Hepatocyte (in vitro differentiated cells): ENCODE data around the gene PRDM13. TPM values are rescaled to one million over a fixed set of nuclear protein-coding genes. Genes with fewer than 3 reads are reported as not detected.
"Not testable (repeated sequence)": the region's sequence is repeated elsewhere in the genome, so short reads cannot be mapped to it uniquely, and the experiment has no call there.

ENCODE experiments used
- DNase-seq: peaks from one replicate; pipeline ENCODE4 v3.0.0-alpha.2; 2016; ENCODE audit warnings: low spot score
- H2AFZ ChIP-seq: fragments of 200-600 bp; sonication (generic); 2 replicates; pipeline ENCODE4 v1.6.0; 2016; ENCODE audit warnings: antibody characterized with exemption, mild to moderate bottlenecking
- H3K27ac ChIP-seq: fragments of 200-600 bp; sonication (generic); 2 replicates; pipeline ENCODE4 v1.5.1; 2016; ENCODE audit warnings: mild to moderate bottlenecking
- H3K27me3 ChIP-seq: fragments of 200-600 bp; sonication (generic); 2 replicates; pipeline ENCODE4 v1.6.1; 2016
- H3K36me3 ChIP-seq: fragments of 200-600 bp; sonication (generic); replicated peaks from 2 replicates; pipeline ENCODE4 v1.5.1; 2016; ENCODE audit warnings: low read depth; ENCODE audit not compliant: insufficient read depth
- H3K4me1 ChIP-seq: fragments of 200-600 bp; sonication (generic); 2 replicates; pipeline ENCODE4 v1.5.1; 2016; ENCODE audit warnings: mild to moderate bottlenecking, moderate library complexity; ENCODE audit not compliant: insufficient read depth
- H3K4me2 ChIP-seq: fragments of 200-600 bp; sonication (generic); 2 replicates; pipeline ENCODE4 v1.6.0; 2016
- H3K4me3 ChIP-seq: fragments of 200-600 bp; sonication (generic); 2 replicates; pipeline ENCODE4 v1.5.1; 2016; ENCODE audit warnings: mild to moderate bottlenecking
- H3K79me2 ChIP-seq: fragments of 200-600 bp; sonication (generic); 2 replicates; pipeline ENCODE4 v1.6.0; 2017; ENCODE audit warnings: mild to moderate bottlenecking
- H3K9me2 ChIP-seq: fragments of 200-600 bp; sonication (generic); replicated peaks from 2 replicates; pipeline ENCODE4 v1.6.0; 2017; ENCODE audit warnings: mild to moderate bottlenecking; ENCODE audit not compliant: insufficient read depth
- H3K9me3 ChIP-seq: fragments of 200-600 bp; sonication (generic); 2 replicates; pipeline ENCODE4 v1.5.1; 2016; ENCODE audit warnings: low read depth, mild to moderate bottlenecking
- H4K20me1 ChIP-seq: fragments of 200-600 bp; sonication (generic); 2 replicates; pipeline ENCODE4 v1.6.0; 2016; ENCODE audit warnings: mild to moderate bottlenecking; ENCODE audit not compliant: insufficient read depth, poor library complexity, severe bottlenecking
- CTCF ChIP-seq: fragments of 200-600 bp; sonication (generic); IDR thresholded peaks from 2 replicates; pipeline ENCODE4 v1.5.1; 2016; ENCODE audit warnings: antibody characterized with exemption, mild to moderate bottlenecking; ENCODE audit not compliant: poor library complexity
- EZH2 ChIP-seq: fragments of 200-600 bp; sonication (generic); IDR thresholded peaks from 2 replicates; pipeline ENCODE4 v1.6.1; 2016; ENCODE audit warnings: antibody characterized with exemption, mild to moderate bottlenecking, borderline replicate concordance
- EZH2phosphoT487 ChIP-seq: fragments of 200-600 bp; sonication (generic); IDR thresholded peaks from one replicate; pipeline ENCODE4 v1.6.1; 2018; ENCODE audit warnings: antibody characterized with exemption, mild to moderate bottlenecking, low read depth, moderate library complexity; ENCODE audit not compliant: unreplicated experiment, severe bottlenecking
- WGBS: methylation state at CpG from one replicate; pipeline ENCODE4 v1.1.6; 2016; ENCODE audit warnings: low lambda C conversion rate; ENCODE audit errors: missing lambda C conversion rate; 5-methylcytosine and 5-hydroxymethylcytosine counted together
- polyA plus RNA-seq: library from polyadenylated mRNA; unstranded; fragments of >200 nt; fragmentation: Nextera tagmentation; extraction: Ambion mirVana; gene quantifications from 2 replicates; pipeline ENCODE4 v1.2.1, GENCODE V29; 2016
- total RNA-seq: library from RNA; depleted of rRNA; stranded (reverse); fragments of >200 nt; gene quantifications from 2 replicates; pipeline ENCODE4 v1.2.3, GENCODE V29; 2014

PRDM13 gene
- total and polyA plus RNA-seq, 2 experiments from 2014 or later, result not detected

- Histone ChIP-seq H3K27me3 (peaks cover 90% of the 10 kb centered on the region), H2AFZ (no peak overlapping the region), H3K9me2 (no peaks in the 10 kb centered on the region), H3K4me2 (peak overlapping the region; percentile 69), H3K36me3 (no peaks in the 10 kb centered on the region), H3K4me3 (no peak overlapping the region), H3K4me1 (peaks cover 5% of the 10 kb centered on the region), H3K27ac (no peak overlapping the region), H3K79me2 (no peaks in the 10 kb centered on the region), H3K9me3 (no peaks in the 10 kb centered on the region), H4K20me1 (no peaks in the 10 kb centered on the region)
- peak; percentile 20 for DNase-seq
- TF ChIP-seq EZH2phosphoT487 (peak; percentile 59), EZH2 (peak; percentile 94), CTCF (no peak)
- WGBS, result 5% methylated on average over 48 of the region's 63 CpGs
Measured at GRCh38 chr6:99590728-99591672, 15.6 kb upstream of the PRDM13 start.

GRCh38 chr6:99591673-99592364, 14.8 kb upstream of the PRDM13 start:
- no peaks in the 10 kb centered on the region for H4K20me1 ChIP-seq
- 45% methylated on average over 6 of the region's 6 CpGs for WGBS

GRCh38 chr6:99592900-99593299, 13.7 kb upstream of the PRDM13 start:
- no peaks in the 10 kb centered on the region for H3K9me3 ChIP-seq
- no peak for DNase-seq
- H3K4me1 ChIP-seq, result peaks cover 5% of the 10 kb centered on the region
- no peak overlapping the region for H3K4me3 ChIP-seq
- H2AFZ ChIP-seq, result no peak overlapping the region
- H3K4me2 ChIP-seq, result no peak overlapping the region
- TF ChIP-seq CTCF (no peak), EZH2 (no peak), EZH2phosphoT487 (no peak)
- 67% methylated on average over 1 of the region's 1 CpG for WGBS
- H3K27me3 ChIP-seq, result peaks cover 97% of the 10 kb centered on the region
- no peak overlapping the region for H3K27ac ChIP-seq
- no peaks in the 10 kb centered on the region for H3K79me2 ChIP-seq
- H3K9me2 ChIP-seq, result no peaks in the 10 kb centered on the region
- no peaks in the 10 kb centered on the region for H4K20me1 ChIP-seq
- H3K36me3 ChIP-seq, result no peaks in the 10 kb centered on the region

More at GRCh38 chr6:99591673-99592364, 14.8 kb upstream of the PRDM13 start:
- Histone ChIP-seq H2AFZ (no peak overlapping the region), H3K4me2 (no peak overlapping the region), H3K4me3 (no peak overlapping the region), H3K4me1 (peaks cover 5% of the 10 kb centered on the region), H3K9me2 (no peaks in the 10 kb centered on the region), H3K9me3 (no peaks in the 10 kb centered on the region), H3K36me3 (no peaks in the 10 kb centered on the region), H3K27me3 (peaks cover 94% of the 10 kb centered on the region), H3K27ac (no peak overlapping the region), H3K79me2 (no peaks in the 10 kb centered on the region)
- TF ChIP-seq CTCF, result no peak
- no peak for TF ChIP-seq EZH2
- TF ChIP-seq EZH2phosphoT487, result no peak
- no peak for DNase-seq

GRCh38 chr6:99594696-99595095, 11.9 kb upstream of the PRDM13 start:
- H3K9me3 ChIP-seq, H4K20me1 ChIP-seq, H3K4me1 ChIP-seq, H3K9me2 ChIP-seq, H3K4me3 ChIP-seq, H3K36me3 ChIP-seq, DNase-seq, H3K4me2 ChIP-seq, H3K79me2 ChIP-seq, H3K27ac ChIP-seq, H2AFZ ChIP-seq: not testable (repeated sequence)
- 79% methylated on average over 8 of the region's 8 CpGs for WGBS
- H3K27me3 ChIP-seq, result peaks cover 97% of the 10 kb centered on the region
